HepG2 (cell line): ENCODE measurements around the gene HNRNPF. TPM values are rescaled to one million over a fixed set of nuclear protein-coding genes. Genes with fewer than 3 reads are reported as not detected.
A peak's percentile ranks its signal among the peaks of the same experiment; 100 is the strongest.
"Not testable (repeated sequence)": the region's sequence is repeated elsewhere in the genome, so short reads cannot be mapped to it uniquely, and the experiment has no call there.

ENCODE experiments used
- ATAC-seq: fragments of 200-7000 bp; cut with Tn5 transposase; 3 replicates; pipeline ENCODE4 v1.9.1; 2020; ENCODE audit warnings: mild to moderate bottlenecking, moderate library complexity
- BruUV-seq: library from RNA; stranded (reverse); fragments of 400-500 nt; replicated peaks from 2 replicates; lab custom pipeline; 2021; lab: Mats Ljungman, UMichigan
- CTCF ChIA-PET: fragments of 300-600 bp; formaldehyde crosslinking; extraction: SDS; loops from one replicate; lab custom pipeline; 2021; ENCODE audit warnings: low total read pairs, inconsistent platforms, low intra/inter-chr PET ratio; lab: Yijun Ruan, JAX
- POLR2A ChIA-PET: fragments of 350-600 bp; sonication (Branson Sonifier 250); formaldehyde crosslinking; loops from one replicate; lab custom pipeline; 2020; ENCODE audit warnings: antibody characterized with exemption, inconsistent platforms; lab: Yijun Ruan, JAX
- DNase-seq: peaks from one replicate; pipeline ENCODE4 v3.0.0-alpha.2; 2015; ENCODE audit warnings: low spot score
- FAIRE-seq: peaks from 3 replicates; lab custom pipeline; 2011; peaks lifted over from hg19 to GRCh38; lab: Jason Lieb, UNC
- H2AFZ ChIP-seq: one replicate; pipeline ENCODE4 v1.6.1; 2011; ENCODE audit warnings: low read length, inconsistent platforms
- H3K27ac ChIP-seq: fragments of 300-600 bp; 3 replicates; pipeline ENCODE4 v1.8.0; 2011; ENCODE audit warnings: mixed run types, mild to moderate bottlenecking, mixed read lengths, low read length, inconsistent platforms; ENCODE audit not compliant: insufficient read depth; ENCODE audit errors: extremely low read length
- H3K27me3 ChIP-seq, 2 experiments: fragments of 200-600 bp in 1 of 2; 2 replicates in 1 of 2; 3 replicates in 1 of 2; pipeline versions ENCODE4 v1.6.0 to v1.8.0; 2011; ENCODE audit warnings: low read length in 2 of 2, mild to moderate bottlenecking in 2 of 2, moderate library complexity in 2 of 2, inconsistent platforms in 1 of 2; ENCODE audit not compliant: insufficient read depth in 2 of 2, control insufficient read depth in 1 of 2
- H3K36me3 ChIP-seq, 2 experiments: fragments of 200-600 bp in 1 of 2; replicated peaks in 1 of 2; 2 replicates in 1 of 2; 3 replicates in 1 of 2; pipeline versions ENCODE4 v1.5.1 to v1.8.0; 2011; ENCODE audit warnings: low read length in 2 of 2, inconsistent platforms in 1 of 2; ENCODE audit not compliant: insufficient read depth in 2 of 2, control insufficient read depth in 1 of 2
- H3K4me1 ChIP-seq: 2 replicates; pipeline ENCODE4 v1.5.1; 2012; ENCODE audit warnings: low read length, inconsistent platforms; ENCODE audit not compliant: insufficient read depth
- H3K4me2 ChIP-seq: 2 replicates; pipeline ENCODE4 v1.6.0; 2011; ENCODE audit warnings: low read depth, low read length, inconsistent platforms
- H3K4me3 ChIP-seq, 3 experiments: fragments of 200-600 bp in 1 of 3; sonication (generic), shearing (Covaris generic) in 1 of 3; replicated peaks in 1 of 3; 2 replicates each; pipeline ENCODE4 v1.5.1; 2011 to 2016; ENCODE audit warnings: low read length in 3 of 3, inconsistent platforms in 2 of 3, low read depth in 2 of 3, mild to moderate bottlenecking in 2 of 3, control low read depth in 1 of 3, mixed read lengths in 1 of 3; ENCODE audit not compliant: insufficient read depth in 1 of 3
- H3K79me2 ChIP-seq: one replicate; pipeline ENCODE4 v1.6.1; 2011; ENCODE audit warnings: low read length, inconsistent platforms; ENCODE audit not compliant: insufficient read depth
- H3K9ac ChIP-seq: 2 replicates; pipeline ENCODE4 v1.6.0; 2011; ENCODE audit warnings: mild to moderate bottlenecking, low read depth, low read length, inconsistent platforms; ENCODE audit not compliant: insufficient read depth
- H3K9me3 ChIP-seq: 2 replicates; pipeline ENCODE4 v1.5.1; 2012; ENCODE audit warnings: mild to moderate bottlenecking, low read length
- H4K20me1 ChIP-seq: 2 replicates; pipeline ENCODE4 v1.6.0; 2011; ENCODE audit warnings: inconsistent platforms, mild to moderate bottlenecking, low read length, moderate library complexity; ENCODE audit not compliant: insufficient read depth
- CEBPG ChIP-seq: IDR thresholded peaks from 2 replicates; pipeline ENCODE4 v1.6.1; 2016
- CEBPZ ChIP-seq: IDR thresholded peaks from 2 replicates; pipeline ENCODE4 v1.6.1; 2012; ENCODE audit warnings: low read length, improper control_type of control experiment
- CREB1 ChIP-seq, 2 experiments: fragments of 450-650 bp in 1 of 2; IDR thresholded peaks; 2 replicates each; pipeline ENCODE4 v1.6.1; 2016 to 2017; ENCODE audit warnings: control low read depth in 1 of 2, mild to moderate bottlenecking in 1 of 2, missing compliant biosample characterization in 1 of 2, missing genetic modification characterization in 1 of 2
- FOSL1 ChIP-seq: sonication (generic); formaldehyde crosslinking; IDR thresholded peaks from 2 replicates; pipeline ENCODE4 v1.9.0; 2021; ENCODE audit warnings: missing genetic modification reagents, borderline replicate concordance
- FOSL2 ChIP-seq: sonication (generic); formaldehyde crosslinking; IDR thresholded peaks from 2 replicates; pipeline ENCODE4 v1.4.0; 2020; ENCODE audit warnings: missing genetic modification reagents
- NCOR1 ChIP-seq: fragments of 200-600 bp; sonication (generic); IDR thresholded peaks from 2 replicates; pipeline ENCODE4 v1.7.0; 2017; ENCODE audit warnings: antibody characterized with exemption, low read length, borderline replicate concordance
- NFE2L2 ChIP-seq: fragments of 150-350 bp; IDR thresholded peaks from 2 replicates; pipeline ENCODE4 v1.6.1; 2014; ENCODE audit warnings: low read length
- SALL1 ChIP-seq: sonication (generic); formaldehyde crosslinking; IDR thresholded peaks from 2 replicates; pipeline ENCODE4 v1.8.0; 2022; ENCODE audit warnings: mild to moderate bottlenecking, missing genetic modification reagents
- TRAFD1 ChIP-seq: sonication (generic); formaldehyde crosslinking; IDR thresholded peaks from 2 replicates; pipeline ENCODE4 v1.5.1; 2020; ENCODE audit warnings: missing genetic modification reagents, mild to moderate bottlenecking, borderline replicate concordance
- UBTF ChIP-seq: sonication (generic); formaldehyde crosslinking; IDR thresholded peaks from 2 replicates; pipeline ENCODE4 v1.4.0; 2020; ENCODE audit warnings: mild to moderate bottlenecking, missing genetic modification reagents
- ZBTB33 ChIP-seq: sonication (generic); formaldehyde crosslinking; IDR thresholded peaks from 2 replicates; pipeline ENCODE4 v1.4.0; 2020; ENCODE audit warnings: missing genetic modification reagents
- ZMYM2 ChIP-seq: sonication (generic); formaldehyde crosslinking; IDR thresholded peaks from 2 replicates; pipeline ENCODE4 v1.8.0; 2022; ENCODE audit warnings: mild to moderate bottlenecking, missing genetic modification reagents
- ZNF460 ChIP-seq: sonication (generic); formaldehyde crosslinking; IDR thresholded peaks from 2 replicates; pipeline ENCODE4 v1.5.1; 2020; ENCODE audit warnings: missing genetic modification reagents, mild to moderate bottlenecking, borderline replicate concordance
- WGBS: methylation state at CpG from one replicate; pipeline ENCODE4 v1.1.6; 2017; ENCODE audit warnings: low lambda C conversion rate; 5-methylcytosine and 5-hydroxymethylcytosine counted together
- in situ Hi-C: cut with HindIII; loops from 2 replicates; pipeline ENCODE4 v1.10.0; 2017; ENCODE audit warnings: low pct_unique_long_range_greater_than_20kb; ENCODE audit not compliant: extremely low pct_ligation_motif_present
- intact Hi-C: fragments of 100-400 bp; cut with micrococcal nuclease; formaldehyde crosslinking; loops from one replicate; pipeline ENCODE4 v1.10.0; 2022; ENCODE audit not compliant: unreplicated experiment
- polyA plus RNA-seq, 8 experiments: library from polyadenylated mRNA; depleted of rRNA in 3 of 8; stranded (reverse) in 7 of 8; unstranded in 1 of 8; fragments of >200 nt; fragmentation: Illumina TruSeq in 4 of 8; extraction: Trizol in 4 of 8; gene quantifications; 2 replicates each; pipeline versions ENCODE4 v1.2.1 to v1.2.3, GENCODE V29; 2011 to 2016; ENCODE audit warnings: low read depth in 4 of 8, missing spikeins in 1 of 8, mixed read lengths in 1 of 8; ENCODE audit not compliant: insufficient read depth in 1 of 8
- total RNA-seq, 5 experiments: library from RNA; depleted of rRNA; stranded (reverse); fragments of >200 nt; fragmentation: Illumina TruSeq; extraction: Trizol; gene quantifications; 2 replicates each; pipeline ENCODE4 v1.2.3, GENCODE V29; 2016; ENCODE audit warnings: low read depth in 1 of 5

HNRNPF gene
- total and polyA plus RNA-seq, 2 of the 13 experiments (the other 11 are each of a cell fraction or from before 2014, with no cell fraction given), result 166 to 308 TPM

- TF ChIP-seq TRAFD1 (CRISPR knock-in tag) (no peak), CEBPG (peak; percentile 78), UBTF (no peak), CEBPZ (no peak)
Observed at GRCh38 chr10:43424416-43424815, 15.4 kb upstream of the HNRNPF start (continued).

- 32% methylated on average over 4 of the region's 4 CpGs for WGBS
- H3K36me3 ChIP-seq; CTCF ChIA-PET; H3K9me3 ChIP-seq; H3K27me3 ChIP-seq; H2AFZ ChIP-seq; H3K79me2 ChIP-seq; ATAC-seq; BruUV-seq; H4K20me1 ChIP-seq; FAIRE-seq; TF ChIP-seq CREB1 (CRISPR knock-in tag; IDR thresholded peaks at IDR 0.05): not testable (repeated sequence)
- POLR2A ChIA-PET, result interaction anchor here (0.9 to 4.9 kb wide), 5 partner anchors 10 to 24 kb away, joined by 3 to 39 read pairs (median 19); partner anchors contain the start of genes HNRNPF and ZNF487
- peak overlapping the region; percentile 87 for H3K4me2 ChIP-seq
- peak overlapping the region in 1 of 3 experiments; percentile 64; a peak in 1 of 6 replicates for H3K4me3 ChIP-seq
- H3K9ac ChIP-seq, result peak overlapping the region; percentile 81
- H3K4me1 ChIP-seq, result peaks cover 70% of the 10 kb centered on the region
- H3K27ac ChIP-seq, result peak overlapping the region; percentile 99
- DNase-seq, result peak; percentile 50
- intact Hi-C loops (loop anchor here (1.0 kb wide), 1 partner anchor 26 kb away; no protein-coding TSS in a partner anchor), in situ Hi-C loops (loop anchor here (25.0 kb wide), 1 partner anchor 1540 kb away; the partner anchor contains the start of gene RASSF4)
- TF ChIP-seq CREB1 (IDR thresholded peaks at IDR 0.05) (peak; percentile 71), SALL1 (CRISPR knock-in tag) (peak; percentile 20; the same call in 1 of the 2 replicates), ZBTB33 (CRISPR knock-in tag) (peak; percentile 90), NFE2L2 (peak; percentile 78), NCOR1 (peak; percentile 23; the same call in 1 of the 2 replicates), FOSL2 (CRISPR knock-in tag) (peak; percentile 89), ZNF460 (CRISPR knock-in tag) (peak; percentile 89), FOSL1 (CRISPR knock-in tag) (peak; percentile 35; the same call in 1 of the 2 replicates), ZMYM2 (peak; percentile 89)
Observed at GRCh38 chr10:43421944-43422343, 13.0 kb upstream of the HNRNPF start.
